Keratinocyte (primary cell): ENCODE data around the gene OTUD7B. TPM values are rescaled to one million over a fixed set of nuclear protein-coding genes. Genes with fewer than 3 reads are reported as not detected.

Source experiments
- DNase-seq: peaks from one replicate; pipeline ENCODE4 v3.0.0-alpha.2; 2011; ENCODE audit warnings: low read depth, missing footprints, low spot score
- FAIRE-seq: peaks from 2 replicates; lab custom pipeline; 2011; peaks lifted over from hg19 to GRCh38; lab: Jason Lieb, UNC
- H2AFZ ChIP-seq: 2 replicates; pipeline ENCODE4 v1.6.0; 2012; ENCODE audit warnings: low read length, control low read depth, inconsistent platforms; ENCODE audit not compliant: control insufficient read depth
- H3K27ac ChIP-seq: 2 replicates; pipeline ENCODE4 v1.5.1; 2011; ENCODE audit warnings: low read length; ENCODE audit not compliant: control insufficient read depth, insufficient read depth
- H3K27me3 ChIP-seq: 3 replicates; pipeline ENCODE4 v1.6.0; 2011; ENCODE audit warnings: low read length; ENCODE audit not compliant: control insufficient read depth, insufficient read depth; ENCODE audit errors: extremely low read depth
- H3K36me3 ChIP-seq, 2 experiments: 2 replicates in 1 of 2; 3 replicates in 1 of 2; pipeline ENCODE4 v1.5.1; 2011; ENCODE audit warnings: low read length in 2 of 2, mild to moderate bottlenecking in 1 of 2; ENCODE audit not compliant: control insufficient read depth in 2 of 2, insufficient read depth in 2 of 2; ENCODE audit errors: extremely low read depth in 1 of 2
- H3K4me1 ChIP-seq: 3 replicates; pipeline ENCODE4 v1.5.1; 2011; ENCODE audit warnings: low read length; ENCODE audit not compliant: control insufficient read depth, insufficient read depth; ENCODE audit errors: extremely low read depth
- H3K4me2 ChIP-seq: 3 replicates; pipeline ENCODE4 v1.6.0; 2011; ENCODE audit warnings: low read depth, low read length; ENCODE audit not compliant: control insufficient read depth, insufficient read depth; ENCODE audit errors: extremely low read depth
- H3K4me3 ChIP-seq, 3 experiments: fragments of 200-600 bp in 1 of 3; sonication (generic) in 1 of 3; 2 replicates in 2 of 3; 3 replicates in 1 of 3; pipeline ENCODE4 v1.5.1; 2011 to 2016; ENCODE audit warnings: low read length in 3 of 3, mild to moderate bottlenecking in 3 of 3, control low read depth in 2 of 3, inconsistent platforms in 1 of 3, low read depth in 1 of 3, mixed read lengths in 1 of 3, mixed run types in 1 of 3, moderate library complexity in 1 of 3; ENCODE audit not compliant: control insufficient read depth in 2 of 3, insufficient read depth in 2 of 3; ENCODE audit errors: extremely low read depth in 1 of 3
- H3K79me2 ChIP-seq: 2 replicates; pipeline ENCODE4 v1.6.0; 2012; ENCODE audit warnings: low read length; ENCODE audit not compliant: control insufficient read depth, insufficient read depth
- H3K9ac ChIP-seq: 3 replicates; pipeline ENCODE4 v1.6.0; 2011; ENCODE audit warnings: low read length; ENCODE audit not compliant: control insufficient read depth, insufficient read depth; ENCODE audit errors: extremely low read depth
- H3K9me1 ChIP-seq: 3 replicates; pipeline ENCODE4 v1.6.0; 2011; ENCODE audit warnings: low read length; ENCODE audit not compliant: control insufficient read depth, insufficient read depth; ENCODE audit errors: extremely low read depth
- H3K9me3 ChIP-seq: 2 replicates; pipeline ENCODE4 v1.5.1; 2012; ENCODE audit warnings: low read depth, low read length; ENCODE audit not compliant: control insufficient read depth
- H4K20me1 ChIP-seq: 3 replicates; pipeline ENCODE4 v1.6.0; 2011; ENCODE audit warnings: low read length; ENCODE audit not compliant: control insufficient read depth, insufficient read depth; ENCODE audit errors: extremely low read depth
- CTCF ChIP-seq, 3 experiments: IDR thresholded peaks in 1 of 3; conservative IDR thresholded peaks in 1 of 3; optimal IDR thresholded peaks in 1 of 3; 2 replicates in 2 of 3; 3 replicates in 1 of 3; pipeline versions ENCODE3 to v1.5.1; 2011; ENCODE audit warnings: low read length in 3 of 3, mild to moderate bottlenecking in 3 of 3, moderate library complexity in 2 of 3, control low read depth in 1 of 3, inconsistent platforms in 1 of 3; ENCODE audit not compliant: insufficient read depth in 2 of 3; ENCODE audit errors: extremely low read depth in 1 of 3
- EZH2 ChIP-seq: IDR thresholded peaks from one replicate; pipeline ENCODE4 v1.6.1; 2012; ENCODE audit warnings: inconsistent platforms, mild to moderate bottlenecking, low read length, moderate library complexity
- dilution Hi-C: fragments of 300-500 bp; cut with MboI; formaldehyde crosslinking; loops from one replicate; pipeline ENCODE4 v1.7.0; 2020; ENCODE audit warnings: low sequenced_read_pairs; ENCODE audit not compliant: extremely low pct_ligation_motif_present
- polyA plus RNA-seq, 5 experiments: library from polyadenylated mRNA; depleted of rRNA in 3 of 5; stranded (reverse) in 3 of 5; stranded (forward) in 1 of 5; unstranded in 1 of 5; fragments of >200 nt; gene quantifications; 1 replicate in 1 of 5; 2 replicates in 3 of 5; 3 replicates in 1 of 5; pipeline versions ENCODE4 v1.2.1 to v1.2.3, GENCODE V29; 2011 to 2012; ENCODE audit warnings: missing spikeins in 2 of 5, low read depth in 1 of 5, low replicate concordance in 1 of 5

The OTUD7B gene
- polyA plus RNA-seq, 1 donor (not counting 4 experiments of a cell fraction or from before 2014, with no cell fraction given): 8.7 TPM

- H3K9me1 ChIP-seq: no peaks in the 10 kb centered on the region
- peak; percentile 38 for TF ChIP-seq EZH2
- no peak for TF ChIP-seq CTCF (optimal IDR thresholded peaks at IDR 0.05 in 1 of 3, IDR thresholded peaks at IDR 0.05 in 1 of 3, conservative IDR thresholded peaks at IDR 0.05 in 1 of 3; ENCODE audit: extremely low read depth in 1 of 3, insufficient read depth in 2 of 3, low read length in 3 of 3)
- peak within 1 kb of the TSS in 1 of 3 experiments; percentile 26 for H3K4me3 ChIP-seq
- dilution Hi-C loops: no loop called here
- H3K4me2 ChIP-seq: peak within 1 kb of the TSS; percentile 20
- H3K4me1 ChIP-seq: no peaks in the 10 kb centered on the region
- FAIRE-seq: no peak
- peaks cover 15% of the 10 kb centered on the region for H3K27me3 ChIP-seq
- H3K27ac ChIP-seq: no peak within 1 kb of the TSS
- H3K9ac ChIP-seq: no peak within 1 kb of the TSS
- DNase-seq: no peak
- no peaks in the 10 kb centered on the region for H3K9me3 ChIP-seq
- no peaks in the 10 kb centered on the region for H3K79me2 ChIP-seq
- peak within 1 kb of the TSS; percentile 56 for H2AFZ ChIP-seq
- H4K20me1 ChIP-seq: no peaks in the 10 kb centered on the region
- H3K36me3 ChIP-seq: peaks cover 2 to 3% of the 10 kb centered on the region in 2 experiments
Measured at GRCh38 chr1:149917571-149918144, 92.9 kb downstream of the OTUD7B start, which contains the start of gene SV2A. Gene SV2A (minus strand): TSS chr1:149917844. CDS start chr1:149913840, 4,004 bp downstream.

GRCh38 chr1:149916898-149917252, 93.7 kb downstream of the OTUD7B start:
- no peaks in the 10 kb centered on the region for H4K20me1 ChIP-seq
- TF ChIP-seq CTCF (optimal IDR thresholded peaks at IDR 0.05 in 1 of 3, IDR thresholded peaks at IDR 0.05 in 1 of 3, conservative IDR thresholded peaks at IDR 0.05 in 1 of 3; ENCODE audit: extremely low read depth in 1 of 3, insufficient read depth in 2 of 3, low read length in 3 of 3): no peak
- H3K4me1 ChIP-seq: no peaks in the 10 kb centered on the region
- no peak overlapping the region for H3K4me3 ChIP-seq
- H3K79me2 ChIP-seq: no peaks in the 10 kb centered on the region
- dilution Hi-C loops: no loop called here
- no peaks in the 10 kb centered on the region for H3K9me3 ChIP-seq
- DNase-seq (no peak), FAIRE-seq (no peak)
- H3K9me1 ChIP-seq: no peaks in the 10 kb centered on the region
- H2AFZ ChIP-seq: no peak overlapping the region
- peaks cover 15% of the 10 kb centered on the region for H3K27me3 ChIP-seq
- H3K27ac ChIP-seq: no peak overlapping the region
- no peak overlapping the region for H3K9ac ChIP-seq
- no peak overlapping the region for H3K4me2 ChIP-seq
- peaks cover 0 to 2% of the 10 kb centered on the region in 2 experiments for H3K36me3 ChIP-seq
